ENCODE data around the gene MKRN3. TPM values are rescaled to one million over a fixed set of nuclear protein-coding genes. Genes with fewer than 3 reads are reported as not detected.

Gene MKRN3
- total and polyA plus RNA-seq, 2 of the 8 experiments (the other 6 are each of a cell fraction or from before 2014, with no cell fraction given), result not detected

GRCh38 chr15:23572844-23573243 is 7.4 kb downstream of the MKRN3 start:
- Histone ChIP-seq H3K4me2 (ENCODE audit: insufficient read depth in 1 of 2, low read depth in 2 of 2, low read length in 2 of 2) (no peak overlapping the region), H3K18ac (ENCODE audit: extremely low read depth, low read length) (no peak overlapping the region), H3K9ac (replicated peaks in 1 of 4; ENCODE audit: extremely low read depth in 1 of 4, low read depth in 3 of 4, low read length in 3 of 4) (no peak overlapping the region), H2BK20ac (ENCODE audit: low read length) (no peak overlapping the region), H2BK120ac (replicated peaks; ENCODE audit: low read depth, low read length) (no peak overlapping the region), H2AFZ (ENCODE audit: low read length) (no peak overlapping the region), H2BK15ac (ENCODE audit: low read length) (no peak overlapping the region), H3K27me3 (replicated peaks in 1 of 4; ENCODE audit: control insufficient read depth in 3 of 4, extremely low read depth in 1 of 4, insufficient read depth in 3 of 4, low read length in 3 of 4) (no peaks in the 10 kb centered on the region), H3K14ac (ENCODE audit: insufficient read length) (no peak overlapping the region), H4K91ac (replicated peaks; ENCODE audit: insufficient read length, low read length) (no peak overlapping the region), H3K56ac (replicated peaks; ENCODE audit: insufficient read length, low read depth, low read length) (no peak overlapping the region), H4K20me1 (replicated peaks in 1 of 2; ENCODE audit: control insufficient read depth in 1 of 2, insufficient read depth in 2 of 2, low read length in 2 of 2) (no peaks in the 10 kb centered on the region), H2BK5ac (ENCODE audit: low read depth, low read length) (no peak overlapping the region), H2AK5ac (ENCODE audit: low read depth, low read length) (no peak overlapping the region), H4K5ac (ENCODE audit: insufficient read length, low read depth, low read length) (no peak overlapping the region), H3K4ac (replicated peaks; ENCODE audit: insufficient read length, low read depth, low read length) (no peak overlapping the region), H3K27ac (ENCODE audit: low read depth, low read length) (no peak overlapping the region), H3K4me1 (replicated peaks in 1 of 4; ENCODE audit: control insufficient read depth in 3 of 4, insufficient read depth in 4 of 4, low read length in 3 of 4) (no peaks in the 10 kb centered on the region), H2BK12ac (ENCODE audit: low read depth, low read length) (no peak overlapping the region), H3K23me2 (ENCODE audit: low read depth, low read length) (no peaks in the 10 kb centered on the region), H3K9me3 (ENCODE audit: insufficient read depth in 2 of 2, low read depth in 1 of 2, low read length in 1 of 2) (peaks cover 19 to 24% of the 10 kb centered on the region in 2 experiments), H3K23ac (ENCODE audit: insufficient read length) (no peak overlapping the region), H3K79me2 (ENCODE audit: control insufficient read depth in 1 of 2, insufficient read depth in 2 of 2, low read length in 2 of 2) (no peaks in the 10 kb centered on the region), H3K36me3 (ENCODE audit: control insufficient read depth in 2 of 4, insufficient read depth in 4 of 4, low read length in 3 of 4) (no peaks in the 10 kb centered on the region), H3K4me3 (ENCODE audit: extremely low read depth in 1 of 4, insufficient read depth in 2 of 4, low read depth in 3 of 4, low read length in 4 of 4) (no peak overlapping the region), H4K8ac (ENCODE audit: extremely low read depth, insufficient read depth, low read length) (no peak overlapping the region), H3K79me1 (ENCODE audit: low read depth, low read length) (no peaks in the 10 kb centered on the region)
- DNase-seq (ENCODE audit: low read depth in 1 of 2, low spot score in 2 of 2) (no peak), FAIRE-seq (no peak)
- CTCF ChIA-PET (ENCODE audit: partially characterized antibody), result no interaction called here
- POLR2A ChIA-PET (ENCODE audit: partially characterized antibody), result no interaction called here
- TF ChIP-seq RAD21 (IDR thresholded peaks at IDR 0.05 in 1 of 2, conservative IDR thresholded peaks at IDR 0.05 in 1 of 2; ENCODE audit: low read depth in 2 of 2, low read length in 2 of 2) (no peak), TAF1 (IDR thresholded peaks at IDR 0.05; ENCODE audit: low read depth, low read length) (no peak), SP2 (IDR thresholded peaks at IDR 0.05; ENCODE audit: low read length) (no peak), SUZ12 (IDR thresholded peaks at IDR 0.05; ENCODE audit: low read length) (no peak), NANOG (IDR thresholded peaks at IDR 0.05; ENCODE audit: insufficient read depth, low read depth, low read length, poor library complexity, severe bottlenecking) (no peak), JUN (IDR thresholded peaks at IDR 0.05; ENCODE audit: low read depth, low read length) (no peak), CHD2 (IDR thresholded peaks at IDR 0.05; ENCODE audit: low read length) (no peak), TBP (IDR thresholded peaks at IDR 0.05; ENCODE audit: low read depth, low read length) (no peak)
- TF ChIP-seq, protein P1, sequence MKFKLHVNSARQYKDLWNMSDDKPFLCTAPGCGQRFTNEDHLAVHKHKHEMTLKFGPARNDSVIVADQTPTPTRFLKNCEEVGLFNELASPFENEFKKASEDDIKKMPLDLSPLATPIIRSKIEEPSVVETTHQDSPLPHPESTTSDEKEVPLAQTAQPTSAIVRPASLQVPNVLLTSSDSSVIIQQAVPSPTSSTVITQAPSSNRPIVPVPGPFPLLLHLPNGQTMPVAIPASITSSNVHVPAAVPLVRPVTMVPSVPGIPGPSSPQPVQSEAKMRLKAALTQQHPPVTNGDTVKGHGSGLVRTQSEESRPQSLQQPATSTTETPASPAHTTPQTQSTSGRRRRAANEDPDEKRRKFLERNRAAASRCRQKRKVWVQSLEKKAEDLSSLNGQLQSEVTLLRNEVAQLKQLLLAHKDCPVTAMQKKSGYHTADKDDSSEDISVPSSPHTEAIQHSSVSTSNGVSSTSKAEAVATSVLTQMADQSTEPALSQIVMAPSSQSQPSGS (IDR thresholded peaks at IDR 0.05; ENCODE audit: low read length), result no peak
- WGBS, 2 experiments (ENCODE audit: extremely low coverage in 1 of 2, insufficient coverage in 1 of 2, insufficient read length in 1 of 2, insufficient replicate concordance in 2 of 2, low coverage in 1 of 2, low lambda C conversion rate in 2 of 2, missing lambda C conversion rate in 1 of 2), result 89% methylated on average over 4 of the region's 4 CpGs; no CpG with 5 or more reads in 1 of the 2 experiments

All from H1 (cell line).